ENCODE results near the gene AICDA.
"Not testable (repeated sequence)": the region's sequence is repeated elsewhere in the genome, so short reads cannot be mapped to it uniquely, and the experiment has no call there.

AICDA gene

GRCh38 chr12:8613881-8614280 lies 1.2 kb upstream of the AICDA start:
- DNase-seq (ENCODE audit: low read depth, low spot score): not testable (repeated sequence)

- DNase-seq (ENCODE audit: low read depth, low spot score): no peak
Measured at GRCh38 chr12:8609061-8609570, 3.5 kb downstream of the AICDA start.

GRCh38 chr12:8606890-8607289 lies 5.8 kb downstream of the AICDA start:
- DNase-seq (ENCODE audit: low read depth, low spot score): no peak

GRCh38 chr12:8605057-8605456 lies 7.6 kb downstream of the AICDA start:
- no peak for DNase-seq (ENCODE audit: low read depth, low spot score)

- no peak for DNase-seq (ENCODE audit: low read depth, low spot score)
Measured at GRCh38 chr12:8603856-8604255, 8.8 kb downstream of the AICDA start.

- DNase-seq (ENCODE audit: low read depth, low spot score): no peak
Measured at GRCh38 chr12:8603286-8603685, 9.4 kb downstream of the AICDA start.

GRCh38 chr12:8596561-8596960 lies 16.1 kb downstream of the AICDA start:
- DNase-seq (ENCODE audit: low read depth, low spot score): no peak

GRCh38 chr12:8594072-8594471 lies 18.6 kb downstream of the AICDA start:
- DNase-seq (ENCODE audit: low read depth, low spot score): peak; percentile 63

- DNase-seq (ENCODE audit: low read depth, low spot score): no peak
Measured at GRCh38 chr12:8593246-8593645, 19.4 kb downstream of the AICDA start.

- peak; percentile 56 for DNase-seq (ENCODE audit: low read depth, low spot score)
Measured at GRCh38 chr12:8590842-8591545, 21.7 kb downstream of the AICDA start.

- DNase-seq (ENCODE audit: low read depth, low spot score): no peak
Measured at GRCh38 chr12:8589679-8590078, 23.0 kb downstream of the AICDA start.

GRCh38 chr12:8584478-8584877 lies 28.2 kb downstream of the AICDA start:
- DNase-seq (ENCODE audit: low read depth, low spot score): not testable (repeated sequence)

GRCh38 chr12:8584004-8584403 lies 28.7 kb downstream of the AICDA start:
- no peak for DNase-seq (ENCODE audit: low read depth, low spot score)

GRCh38 chr12:8581098-8581784 lies 31.4 kb downstream of the AICDA start:
- DNase-seq (ENCODE audit: low read depth, low spot score): no peak

- no peak for DNase-seq (ENCODE audit: low read depth, low spot score)
Measured at GRCh38 chr12:8577879-8578278, 34.8 kb downstream of the AICDA start.

GRCh38 chr12:8572507-8572906 lies 40.2 kb downstream of the AICDA start:
- no peak for DNase-seq (ENCODE audit: low read depth, low spot score)

GRCh38 chr12:8566525-8566924 lies 46.1 kb downstream of the AICDA start:
- DNase-seq (ENCODE audit: low read depth, low spot score): no peak

- DNase-seq (ENCODE audit: low read depth, low spot score): not testable (repeated sequence)
Measured at GRCh38 chr12:8566052-8566451, 46.6 kb downstream of the AICDA start.

GRCh38 chr12:8564656-8565055 lies 48.0 kb downstream of the AICDA start:
- DNase-seq (ENCODE audit: low read depth, low spot score): no peak

- DNase-seq (ENCODE audit: low read depth, low spot score): no peak
Measured at GRCh38 chr12:8563356-8563755, 49.3 kb downstream of the AICDA start.

GRCh38 chr12:8562310-8562709 lies 50.3 kb downstream of the AICDA start:
- no peak for DNase-seq (ENCODE audit: low read depth, low spot score)

GRCh38 chr12:8561011-8561410 lies 51.6 kb downstream of the AICDA start:
- DNase-seq (ENCODE audit: low read depth, low spot score): no peak

GRCh38 chr12:8559676-8560075 lies 53.0 kb downstream of the AICDA start:
- DNase-seq (ENCODE audit: low read depth, low spot score): peak; percentile 13

All from ELF-1 (cell line).